ENCODE measurements around the gene POC1B.

DNA sequence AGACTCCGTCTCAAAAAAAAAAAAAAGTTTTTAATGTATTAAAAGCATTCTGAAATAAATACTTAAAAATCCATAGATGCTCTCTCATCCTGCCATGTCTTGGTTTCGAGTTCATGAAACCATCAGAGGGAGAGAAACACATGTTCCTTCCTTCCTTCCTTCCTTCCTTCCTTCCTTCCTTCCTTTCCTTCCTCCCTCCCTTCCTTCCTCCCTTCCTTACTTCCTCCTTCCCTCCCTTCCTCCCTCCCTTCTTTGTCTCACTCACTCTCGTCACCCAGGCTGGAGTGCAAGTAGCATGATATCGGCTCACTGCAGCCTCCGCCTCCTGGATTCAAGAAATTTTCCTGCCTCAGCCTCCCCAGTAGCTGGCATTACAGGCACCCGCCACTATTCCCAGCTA lies 113.2 kb downstream of the POC1B start:
- TF ChIP-seq POLR2AphosphoS5 (IDR thresholded peaks at IDR 0.05; ENCODE audit: borderline replicate concordance, low read depth, low read length) = peak; percentile 27; the same call in 1 of the 2 replicates
- TF ChIP-seq EZH2 (IDR thresholded peaks at IDR 0.05) = no peak
- no peak for TF ChIP-seq FOXP2 (optimal IDR thresholded peaks at IDR 0.05; ENCODE audit: control extremely low read depth, extremely low read length, insufficient read depth)
